PC-9 (cell line): ENCODE measurements around the gene ADCY3.

Experiments used
- CTCF ChIP-seq: fragments of 200-600 bp; sonication (generic); conservative IDR thresholded peaks from 2 replicates; pipeline ENCODE4 v1.6.1; 2017; ENCODE audit warnings: mixed run types, antibody characterized with exemption, mild to moderate bottlenecking, moderate library complexity
- EZH2 ChIP-seq: fragments of 200-600 bp; sonication (generic); IDR thresholded peaks from 2 replicates; pipeline ENCODE4 v1.8.0; 2017; ENCODE audit warnings: antibody characterized with exemption, low read depth

GRCh38 chr2:24826773-24827145 is 93.3 kb downstream of the ADCY3 start:
- TF ChIP-seq CTCF = no peak
- no peak for TF ChIP-seq EZH2
